ENCODE data around the gene CLGN. TPM values are rescaled to one million over a fixed set of nuclear protein-coding genes. Genes with fewer than 3 reads are reported as not detected.

Gene CLGN
- total RNA-seq, 1 donor from 2014 or later: 1.2 TPM

Other genes starting within 250 kb of the CLGN start
- gene SCOC, start 54.0 kb downstream of the CLGN start, total RNA-seq: 30.3 TPM
- gene MGAT4D, start 70.6 kb upstream of the CLGN start, total RNA-seq: not detected
- 15.7 TPM for gene ELMOD2, start 96.5 kb upstream of the CLGN start, total RNA-seq
- gene UCP1, start 141.3 kb upstream of the CLGN start, total RNA-seq: not detected